GM21723 (cell line): Measurements from ENCODE around the gene DACH1.

Experiments used
- ATAC-seq: cut with Tn5 transposase; IDR thresholded peaks from one replicate; pipeline ENCODE4 v1.9.1; 2021; ENCODE audit warnings: mild to moderate bottlenecking, moderate library complexity; ENCODE audit not compliant: unreplicated experiment

The DACH1 gene

DNA sequence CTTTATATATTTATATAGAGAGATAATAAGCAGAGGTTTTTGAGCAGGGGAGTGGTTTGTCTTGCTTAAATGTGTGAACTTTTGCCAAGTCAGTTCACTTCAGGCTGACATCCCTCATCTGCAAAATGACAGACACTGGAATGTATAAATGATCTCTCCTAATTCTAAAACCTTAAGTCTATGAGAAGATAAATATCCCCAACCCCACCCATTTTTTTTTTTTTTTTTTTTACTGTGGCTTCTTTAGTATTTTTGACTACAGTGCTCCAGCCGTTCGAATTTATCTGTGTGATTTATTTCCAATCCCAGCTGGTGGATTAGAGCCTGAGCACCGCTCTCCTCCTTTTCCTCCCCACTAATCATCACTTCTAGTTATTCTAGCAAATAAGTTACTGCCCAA is 234.8 kb downstream of the DACH1 start:
- ATAC-seq = no peak

- ATAC-seq = no peak
Measured at GRCh38 chr13:71629167-71629566, 237.8 kb downstream of the DACH1 start.

- ATAC-seq = no peak
Measured at GRCh38 chr13:71626421-71627117, 240.4 kb downstream of the DACH1 start.

- no peak for ATAC-seq
Measured at GRCh38 chr13:71625694-71626093, 241.3 kb downstream of the DACH1 start.

GRCh38 chr13:71624653-71625600 is 242.1 kb downstream of the DACH1 start:
- no peak for ATAC-seq

- ATAC-seq = no peak
Measured at GRCh38 chr13:71621174-71622124, 245.6 kb downstream of the DACH1 start.

- ATAC-seq = no peak
Measured at GRCh38 chr13:71619096-71619495, 247.9 kb downstream of the DACH1 start.

- ATAC-seq = no peak
Measured at GRCh38 chr13:71618159-71618558, 248.8 kb downstream of the DACH1 start.

GRCh38 chr13:71617265-71617664 is 249.7 kb downstream of the DACH1 start:
- no peak for ATAC-seq

- ATAC-seq = no peak
Measured at GRCh38 chr13:71613066-71613745, 253.8 kb downstream of the DACH1 start.

DNA sequence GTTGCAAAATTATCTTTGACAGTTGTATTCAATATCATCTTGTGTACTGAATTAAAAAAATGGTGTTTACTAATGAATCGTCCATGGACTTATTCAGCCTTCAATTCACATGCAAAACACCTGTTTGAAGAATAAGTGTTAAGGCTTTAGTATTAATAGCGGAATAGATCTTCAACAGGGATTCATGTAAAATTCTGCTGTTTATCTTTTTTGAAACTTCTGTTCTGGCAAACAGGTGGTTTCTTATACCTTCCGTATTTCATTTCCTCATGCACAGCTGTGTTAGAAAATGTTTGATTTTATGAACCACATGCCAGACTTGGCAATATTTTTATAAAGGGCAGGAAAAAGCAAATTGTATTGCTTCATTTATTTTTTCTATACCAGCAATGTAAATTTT is 255.7 kb downstream of the DACH1 start:
- no peak for ATAC-seq

- ATAC-seq = no peak
Measured at GRCh38 chr13:71610876-71611275, 256.1 kb downstream of the DACH1 start.

DNA sequence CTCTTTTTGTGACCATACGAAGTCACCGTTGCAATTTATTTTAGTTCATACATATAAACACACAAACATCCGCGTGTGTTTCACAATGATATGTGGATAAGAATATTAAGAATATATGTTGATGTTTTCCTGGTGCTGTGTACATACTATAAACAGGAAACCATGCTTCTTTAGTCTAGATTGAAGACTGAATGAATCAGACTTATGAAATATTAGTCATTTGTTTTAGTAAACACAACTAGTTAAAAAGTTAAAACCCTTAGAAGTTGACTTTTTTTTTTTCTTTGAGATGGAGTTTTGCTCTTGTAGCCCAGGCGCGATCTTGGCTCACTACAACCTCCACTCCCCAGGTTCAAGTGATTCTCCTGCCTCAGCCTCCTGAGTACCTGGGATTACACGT is 257.7 kb downstream of the DACH1 start:
- no peak for ATAC-seq

DNA sequence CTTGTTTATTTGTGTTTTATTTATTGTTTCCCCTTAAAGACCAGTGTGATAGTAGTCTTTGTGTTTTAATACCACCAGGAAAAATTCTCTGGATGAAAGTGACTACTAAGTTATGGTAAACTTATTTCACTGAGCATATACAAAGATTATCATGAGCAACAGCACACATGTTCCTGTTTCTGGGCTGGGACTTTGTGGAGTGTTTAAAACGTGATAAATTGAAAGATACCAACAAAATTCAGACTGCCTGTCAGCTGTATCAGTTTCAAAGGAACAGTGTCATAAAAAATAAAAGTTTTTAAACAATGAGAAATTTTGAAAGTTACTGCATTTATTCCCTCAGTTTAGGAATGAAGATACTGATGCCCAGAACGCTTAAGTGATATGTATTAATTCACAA is 259.4 kb downstream of the DACH1 start:
- no peak for ATAC-seq

GRCh38 chr13:71606818-71607217 is 260.2 kb downstream of the DACH1 start:
- no peak for ATAC-seq

DNA sequence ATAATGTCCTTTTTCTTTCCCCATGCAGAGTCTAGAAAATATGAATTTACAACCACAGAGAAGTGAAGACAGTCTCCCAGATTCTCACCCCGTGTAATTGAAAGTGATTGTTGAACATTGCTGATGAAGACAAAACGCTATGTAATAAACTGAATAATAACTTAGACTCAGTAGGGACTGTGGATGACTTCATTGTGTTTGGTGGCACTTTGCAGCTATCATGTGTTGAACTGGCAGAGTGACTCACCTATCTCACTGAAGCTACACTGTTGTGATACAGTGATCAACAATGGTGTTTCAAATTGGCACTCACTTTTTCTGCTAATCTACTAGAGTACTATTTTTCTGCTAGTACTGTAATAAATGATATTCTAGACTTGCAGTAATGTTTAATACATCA is 261.3 kb downstream of the DACH1 start:
- ATAC-seq = no peak

- no peak for ATAC-seq
Measured at GRCh38 chr13:71603255-71603654, 263.7 kb downstream of the DACH1 start.

GRCh38 chr13:71602344-71602743 is 264.7 kb downstream of the DACH1 start:
- no peak for ATAC-seq

DNA sequence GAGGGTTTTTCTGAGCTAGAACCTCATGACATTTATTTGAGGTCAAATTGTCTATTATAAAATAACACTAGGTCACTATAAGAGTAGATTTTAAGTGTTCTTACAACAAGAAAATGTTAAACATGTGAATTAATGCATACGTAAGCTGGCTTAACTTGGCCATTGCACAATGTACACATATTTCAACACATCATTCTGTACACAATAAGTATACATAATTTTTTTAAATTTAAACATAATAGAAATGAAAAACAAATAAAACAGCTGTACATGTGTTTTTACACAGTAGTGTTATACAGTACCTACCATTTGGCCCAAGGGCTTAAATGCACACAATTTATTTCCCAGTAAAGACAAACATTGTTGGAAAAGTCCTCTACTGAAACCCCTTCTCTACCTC is 269.9 kb downstream of the DACH1 start:
- ATAC-seq = no peak

DNA sequence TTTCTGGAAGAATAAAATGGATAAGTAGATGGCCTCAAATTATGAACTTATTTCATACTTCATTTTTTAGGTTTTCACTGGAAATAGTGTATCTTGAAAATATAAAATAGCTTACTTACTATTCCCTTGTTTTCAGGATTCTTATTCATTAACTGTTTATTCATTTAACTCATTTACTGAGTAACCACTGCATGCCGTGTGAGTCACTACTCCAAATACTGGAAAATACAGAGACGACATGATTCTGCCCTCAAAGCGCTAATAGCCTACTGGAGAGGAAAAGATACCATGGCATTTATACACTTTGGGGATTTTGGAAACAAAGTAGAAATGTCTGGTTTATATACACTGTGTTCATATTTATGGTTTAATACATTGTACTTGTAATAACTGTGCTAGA is 270.9 kb downstream of the DACH1 start:
- no peak for ATAC-seq
